IPS-18a (cell line): ENCODE measurements around the gene IL22.

Source experiments
- H3K27ac ChIP-seq: one replicate; pipeline ENCODE4 v1.5.1; 2013; ENCODE audit warnings: low read length
- H3K27me3 ChIP-seq: one replicate; pipeline ENCODE4 v1.6.1; 2013; ENCODE audit warnings: mild to moderate bottlenecking, low read length; ENCODE audit not compliant: control insufficient read depth, insufficient read depth
- H3K36me3 ChIP-seq: one replicate; pipeline ENCODE4 v1.6.1; 2013; ENCODE audit warnings: low read depth, low read length; ENCODE audit not compliant: control insufficient read depth
- H3K4me1 ChIP-seq: one replicate; pipeline ENCODE4 v1.6.1; 2013; ENCODE audit warnings: low read depth, low read length; ENCODE audit not compliant: control insufficient read depth
- H3K4me3 ChIP-seq: one replicate; pipeline ENCODE4 v1.5.1; 2013; ENCODE audit warnings: low read length
- H3K9ac ChIP-seq: one replicate; pipeline ENCODE4 v1.6.1; 2013; ENCODE audit warnings: mild to moderate bottlenecking, low read length, moderate library complexity
- H3K9me3 ChIP-seq: one replicate; pipeline ENCODE4 v1.6.1; 2013; ENCODE audit warnings: low read depth, low read length; ENCODE audit not compliant: control insufficient read depth

The IL22 gene

DNA sequence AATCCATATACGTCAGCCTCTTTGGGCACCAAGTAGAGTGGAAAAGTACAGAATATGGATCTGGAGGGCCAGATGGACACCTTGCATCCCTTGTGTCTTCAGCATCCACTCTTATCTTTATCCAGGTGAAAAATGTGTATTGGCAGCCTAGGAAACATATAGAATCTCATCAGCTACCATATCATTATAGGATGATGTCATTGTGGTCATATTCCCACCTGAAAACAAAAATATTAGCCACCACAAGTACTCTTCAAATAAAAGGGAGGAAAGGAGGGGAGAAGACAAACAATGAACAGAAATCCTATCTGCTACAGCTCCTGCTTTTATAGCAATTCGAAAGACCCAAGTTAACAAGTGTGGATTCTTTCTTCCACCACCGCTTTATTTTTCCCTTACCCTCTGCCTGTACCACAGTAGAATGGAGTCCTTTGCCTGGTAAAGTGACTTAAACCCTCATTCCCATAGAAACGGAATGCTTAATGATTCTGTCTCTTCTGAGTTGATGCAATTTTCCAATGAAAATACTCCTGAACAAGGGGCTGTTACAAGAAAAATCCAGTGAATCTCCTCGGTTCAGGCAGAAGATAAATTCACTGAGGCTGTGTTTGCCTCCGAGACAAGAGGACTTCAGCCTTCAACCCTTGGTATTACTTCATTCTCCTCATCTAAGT, 14.0 kb downstream of the IL22 start:
- no peaks in the 10 kb centered on the region for H3K9me3 ChIP-seq
- no peak overlapping the region for H3K4me3 ChIP-seq
- H3K9ac ChIP-seq: no peak overlapping the region
- no peaks in the 10 kb centered on the region for H3K4me1 ChIP-seq
- no peaks in the 10 kb centered on the region for H3K36me3 ChIP-seq
- no peaks in the 10 kb centered on the region for H3K27me3 ChIP-seq
- no peak overlapping the region for H3K27ac ChIP-seq

GRCh38 chr12:68237619-68238018, 15.8 kb downstream of the IL22 start:
- no peak overlapping the region for H3K27ac ChIP-seq
- H3K4me3 ChIP-seq: no peak overlapping the region
- H3K4me1 ChIP-seq: no peaks in the 10 kb centered on the region
- H3K9me3 ChIP-seq: no peaks in the 10 kb centered on the region
- no peak overlapping the region for H3K9ac ChIP-seq
- H3K27me3 ChIP-seq: no peaks in the 10 kb centered on the region
- H3K36me3 ChIP-seq: no peaks in the 10 kb centered on the region

- Histone ChIP-seq H3K4me1 (no peaks in the 10 kb centered on the region), H3K27ac (no peak overlapping the region), H3K9me3 (no peaks in the 10 kb centered on the region), H3K9ac (no peak overlapping the region), H3K36me3 (no peaks in the 10 kb centered on the region), H3K4me3 (no peak overlapping the region), H3K27me3 (no peaks in the 10 kb centered on the region)
Measured at GRCh38 chr12:68237078-68237477, 16.3 kb downstream of the IL22 start.

DNA sequence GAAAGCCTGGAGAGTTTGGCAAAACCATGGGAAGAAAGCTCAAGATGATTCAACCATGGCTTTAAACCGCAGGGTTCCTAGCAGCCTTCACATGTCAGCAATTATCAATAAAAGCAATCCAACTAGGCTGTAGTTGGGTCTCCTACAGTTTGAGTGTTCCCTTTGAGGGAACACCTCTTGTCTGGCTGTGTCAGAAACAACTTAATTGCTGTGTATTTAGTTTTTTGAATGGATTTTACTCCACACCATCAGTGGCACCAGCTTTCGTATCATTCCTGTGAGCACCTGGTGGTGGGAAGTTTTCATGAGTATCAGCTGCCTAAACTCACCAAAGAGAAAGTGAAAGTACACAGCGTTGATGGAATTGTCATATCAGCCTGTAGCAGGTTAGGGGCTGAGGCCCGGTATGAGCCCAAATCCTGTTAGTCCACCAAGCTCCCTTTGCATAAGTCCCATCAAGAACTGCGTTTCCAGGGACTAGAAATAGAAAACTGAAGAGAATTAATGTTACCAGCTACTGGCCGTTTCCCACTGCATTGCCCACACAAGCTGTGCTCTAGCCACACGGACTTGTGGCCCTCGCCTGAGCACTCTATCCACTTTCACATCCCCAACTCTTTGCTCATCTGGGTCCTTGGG, 16.9 kb downstream of the IL22 start:
- H3K36me3 ChIP-seq: no peaks in the 10 kb centered on the region
- no peaks in the 10 kb centered on the region for H3K27me3 ChIP-seq
- H3K4me3 ChIP-seq: no peak overlapping the region
- no peak overlapping the region for H3K27ac ChIP-seq
- no peaks in the 10 kb centered on the region for H3K4me1 ChIP-seq
- H3K9me3 ChIP-seq: no peaks in the 10 kb centered on the region
- H3K9ac ChIP-seq: no peak overlapping the region

DNA sequence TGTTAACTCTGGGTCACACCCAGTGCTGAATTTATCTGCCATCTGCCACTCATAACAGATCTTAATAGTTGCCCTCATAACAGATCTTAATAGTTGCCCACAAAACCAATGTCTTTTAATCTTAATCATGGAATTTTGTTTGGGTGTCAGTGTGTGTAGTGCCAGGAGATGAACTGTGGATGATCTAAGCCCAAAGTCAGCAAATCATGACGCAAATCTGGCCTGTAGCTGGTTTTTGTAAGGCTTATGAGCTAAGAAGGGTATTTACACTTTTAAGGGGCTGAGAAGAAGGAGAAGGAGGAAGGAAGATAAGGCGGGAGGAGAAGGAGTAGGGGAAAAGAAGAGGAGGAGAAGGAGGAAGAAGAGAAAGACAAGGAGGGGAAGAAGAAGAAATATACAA, 17.8 kb downstream of the IL22 start:
- Histone ChIP-seq H3K27me3 (no peaks in the 10 kb centered on the region), H3K36me3 (no peaks in the 10 kb centered on the region), H3K4me1 (no peaks in the 10 kb centered on the region), H3K4me3 (no peak overlapping the region), H3K9ac (no peak overlapping the region), H3K9me3 (no peaks in the 10 kb centered on the region), H3K27ac (no peak overlapping the region)

DNA sequence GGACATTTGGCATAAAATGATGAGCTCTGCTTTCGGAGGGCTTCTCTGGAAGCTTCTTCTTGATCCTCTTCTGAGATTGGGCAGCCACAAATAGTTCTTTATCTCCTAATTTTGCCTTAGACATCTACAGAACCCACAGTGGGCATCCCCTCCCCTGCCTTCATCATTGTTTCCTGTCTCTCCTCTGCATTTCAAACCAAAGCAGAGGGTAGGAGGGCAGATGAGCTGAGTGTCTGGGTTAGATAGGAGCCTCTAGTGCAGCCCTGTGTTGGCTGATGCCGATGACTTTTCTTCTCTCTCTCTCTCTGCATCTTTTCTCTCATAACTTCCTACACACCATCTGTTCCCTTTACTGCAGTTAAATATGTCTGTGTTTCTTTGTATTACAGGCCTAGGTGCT, 19.3 kb downstream of the IL22 start:
- H3K9ac ChIP-seq: no peak overlapping the region
- no peaks in the 10 kb centered on the region for H3K36me3 ChIP-seq
- H3K4me3 ChIP-seq: no peak overlapping the region
- no peaks in the 10 kb centered on the region for H3K4me1 ChIP-seq
- H3K27ac ChIP-seq: no peak overlapping the region
- no peaks in the 10 kb centered on the region for H3K27me3 ChIP-seq
- no peaks in the 10 kb centered on the region for H3K9me3 ChIP-seq

DNA sequence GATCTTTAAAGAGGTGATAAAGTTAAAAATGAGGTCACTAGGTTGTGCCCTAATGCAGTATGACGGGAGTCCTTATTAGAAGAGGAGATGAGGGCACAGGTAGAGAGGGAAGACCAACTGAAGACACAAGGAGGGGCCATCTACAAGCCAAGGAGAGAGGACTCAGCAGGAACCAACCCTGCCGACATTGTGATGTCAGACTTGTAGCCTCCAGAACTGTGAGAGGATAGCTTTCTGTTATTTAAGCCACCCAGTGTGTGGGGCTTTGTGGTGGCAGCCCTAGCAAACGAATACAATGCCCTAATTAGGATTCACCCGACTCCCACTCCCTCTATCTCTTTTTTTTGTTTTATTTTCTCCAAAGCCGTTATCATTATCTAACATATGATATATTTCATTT, 19.9 kb downstream of the IL22 start:
- H3K9ac ChIP-seq: no peak overlapping the region
- H3K27ac ChIP-seq: no peak overlapping the region
- no peaks in the 10 kb centered on the region for H3K9me3 ChIP-seq
- no peaks in the 10 kb centered on the region for H3K36me3 ChIP-seq
- no peaks in the 10 kb centered on the region for H3K27me3 ChIP-seq
- no peak overlapping the region for H3K4me3 ChIP-seq
- no peaks in the 10 kb centered on the region for H3K4me1 ChIP-seq

DNA sequence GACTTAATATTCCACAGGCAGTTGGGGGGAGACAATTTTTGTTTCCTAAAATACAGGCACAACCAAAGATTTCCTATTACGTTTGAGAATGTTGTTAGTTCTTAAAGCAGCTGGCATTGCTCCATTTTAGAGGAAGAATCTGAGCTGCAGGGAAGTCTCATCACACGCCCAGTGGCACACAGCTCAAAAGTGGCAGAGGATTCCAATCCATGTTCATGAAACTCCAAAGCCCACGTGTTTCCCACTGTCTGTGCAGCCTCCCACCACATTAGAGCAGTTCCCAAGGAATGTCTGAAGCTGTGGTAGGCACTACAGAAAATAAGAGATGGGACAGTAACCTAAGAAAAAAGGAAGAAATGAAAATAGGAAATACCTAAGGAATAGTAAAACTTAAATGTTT, 21.7 kb downstream of the IL22 start:
- no peak overlapping the region for H3K9ac ChIP-seq
- H3K4me1 ChIP-seq: no peaks in the 10 kb centered on the region
- H3K27ac ChIP-seq: no peak overlapping the region
- H3K36me3 ChIP-seq: no peaks in the 10 kb centered on the region
- no peaks in the 10 kb centered on the region for H3K9me3 ChIP-seq
- H3K4me3 ChIP-seq: no peak overlapping the region
- H3K27me3 ChIP-seq: no peaks in the 10 kb centered on the region

DNA sequence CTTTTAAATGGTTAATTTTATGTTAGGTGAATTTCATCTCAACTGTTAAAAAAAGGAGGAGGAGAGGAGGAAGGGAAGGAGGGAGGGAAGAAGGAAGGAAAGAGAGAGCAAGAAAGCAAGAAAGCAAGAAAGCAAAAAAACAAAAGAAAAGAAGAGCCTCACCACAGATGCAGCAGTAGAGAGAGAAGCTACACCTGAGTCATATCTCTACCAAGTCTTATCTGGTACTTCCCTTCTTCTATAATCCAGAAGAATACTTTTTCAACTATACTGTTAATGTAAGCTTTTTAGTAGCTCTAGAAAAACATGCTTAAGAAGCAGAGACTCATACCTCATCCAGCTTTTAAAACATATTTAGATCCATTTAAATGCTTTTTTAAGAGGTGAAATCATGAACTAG, 22.2 kb downstream of the IL22 start:
- no peaks in the 10 kb centered on the region for H3K27me3 ChIP-seq
- H3K9me3 ChIP-seq: no peaks in the 10 kb centered on the region
- no peak overlapping the region for H3K4me3 ChIP-seq
- no peaks in the 10 kb centered on the region for H3K36me3 ChIP-seq
- no peak overlapping the region for H3K9ac ChIP-seq
- H3K27ac ChIP-seq: no peak overlapping the region
- no peaks in the 10 kb centered on the region for H3K4me1 ChIP-seq

DNA sequence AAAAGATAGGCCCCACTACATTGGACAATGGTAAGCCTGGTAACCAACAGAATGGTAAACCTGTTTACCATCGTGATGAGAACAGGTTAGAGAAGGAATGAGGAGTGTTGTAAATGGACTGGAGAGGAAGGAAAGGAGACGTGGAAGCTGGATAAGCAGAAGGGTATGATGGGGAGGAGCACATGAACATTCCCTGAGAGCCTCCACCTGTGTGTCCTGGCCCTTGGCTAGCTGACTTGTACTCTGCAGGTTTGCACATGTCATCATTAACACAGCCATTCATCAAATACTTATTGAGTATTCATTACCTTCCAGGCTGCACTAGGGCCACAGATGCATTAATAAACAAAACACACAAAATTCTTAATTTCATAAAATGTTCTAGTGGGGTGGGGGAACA, 23.4 kb downstream of the IL22 start:
- H3K9ac ChIP-seq: no peak overlapping the region
- H3K36me3 ChIP-seq: no peaks in the 10 kb centered on the region
- H3K9me3 ChIP-seq: no peaks in the 10 kb centered on the region
- H3K4me3 ChIP-seq: no peak overlapping the region
- H3K27ac ChIP-seq: no peak overlapping the region
- H3K4me1 ChIP-seq: no peaks in the 10 kb centered on the region
- no peaks in the 10 kb centered on the region for H3K27me3 ChIP-seq

GRCh38 chr12:68227356-68227755, 26.0 kb downstream of the IL22 start:
- no peaks in the 10 kb centered on the region for H3K9me3 ChIP-seq
- no peak overlapping the region for H3K9ac ChIP-seq
- no peaks in the 10 kb centered on the region for H3K27me3 ChIP-seq
- H3K4me1 ChIP-seq: no peaks in the 10 kb centered on the region
- H3K27ac ChIP-seq: no peak overlapping the region
- H3K4me3 ChIP-seq: no peak overlapping the region
- no peaks in the 10 kb centered on the region for H3K36me3 ChIP-seq
